Testis (tissue), 3 donors: Measurements from ENCODE around the gene DUS1L. TPM values are rescaled to one million over a fixed set of nuclear protein-coding genes. Genes with fewer than 3 reads are reported as not detected.

Experiments used
- DNase-seq: peaks from one replicate; pipeline ENCODE4 v3.0.0-alpha.2; 2019
- H3K27ac ChIP-seq, 2 donors: fragments of 200-600 bp; sonication (generic); one replicate each; pipeline ENCODE4 v1.5.1; 2019
- H3K27me3 ChIP-seq: fragments of 200-600 bp; sonication (generic); one replicate; pipeline ENCODE4 v1.5.1; 2019
- H3K36me3 ChIP-seq: fragments of 200-600 bp; sonication (generic); one replicate; pipeline ENCODE4 v1.5.1; 2017; ENCODE audit warnings: low read depth; ENCODE audit errors: missing control alignments
- H3K4me1 ChIP-seq: fragments of 200-600 bp; sonication (generic); one replicate; pipeline ENCODE4 v1.5.1; 2019
- H3K4me3 ChIP-seq, 2 donors: fragments of 200-600 bp; sonication (generic); one replicate each; pipeline ENCODE4 v1.5.1; 2017 to 2019
- H3K9me3 ChIP-seq: fragments of 200-600 bp; sonication (generic); one replicate; pipeline ENCODE4 v1.5.1; 2017
- CTCF ChIP-seq, 3 experiments: fragments of 450-650 bp in 2 of 3; fragments of 200-600 bp in 1 of 3; sonication (generic) in 1 of 3; IDR thresholded peaks; one replicate each; pipeline ENCODE4 v1.5.1; 2016 to 2019; ENCODE audit warnings: antibody characterized with exemption in 3 of 3, mild to moderate bottlenecking in 2 of 3, moderate library complexity in 1 of 3
- POLR2A ChIP-seq: fragments of 450-650 bp; IDR thresholded peaks from one replicate; pipeline ENCODE4 v1.6.1; 2017; ENCODE audit warnings: antibody characterized with exemption, mild to moderate bottlenecking, moderate library complexity
- WGBS, 2 donors: methylation state at CpG; one replicate each; pipeline ENCODE4 v1.1.5; 2018; 5-methylcytosine and 5-hydroxymethylcytosine counted together
- intact Hi-C: fragments of 100-400 bp; cut with DNase I; formaldehyde crosslinking; loops from one replicate; pipeline ENCODE4 v1.15.1; 2023; ENCODE audit warnings: low total_unique reads
- polyA plus RNA-seq: library from polyadenylated mRNA; stranded (reverse); fragments of 350-450 nt; fragmentation: Illumina TruSeq; extraction: RNeasy Lipid Tissue Mini Kit (QIAGEN cat#74804); gene quantifications from one replicate; pipeline ENCODE4 v1.2.3, GENCODE V29; 2014; ENCODE audit warnings: low read depth, low replicate concordance; ENCODE audit not compliant: insufficient read depth
- total RNA-seq, 2 donors: library from RNA; depleted of rRNA; stranded (reverse); fragments of >200 nt; gene quantifications; one replicate each; pipeline ENCODE4 v1.2.3, GENCODE V29; 2016

Gene DUS1L
- total and polyA plus RNA-seq, 3 donors from 2014 or later, result 117 to 132 (median 127) TPM

- intact Hi-C loops, result no loop called here
- no peak for TF ChIP-seq POLR2A
- TF ChIP-seq CTCF (IDR thresholded peaks at IDR 0.05), result no peak
- 77 to 85% methylated on average over 7 to 35 of the region's 35 CpGs for WGBS, 2 donors
- no peak for DNase-seq
- Histone ChIP-seq H3K4me3 (no peak overlapping the region), H3K9me3 (no peaks in the 10 kb centered on the region), H3K36me3 (no peaks in the 10 kb centered on the region), H3K27ac (no peak overlapping the region), H3K27me3 (no peaks in the 10 kb centered on the region), H3K4me1 (peaks cover 24% of the 10 kb centered on the region)
Measured at GRCh38 chr17:82095777-82096708, 30.4 kb upstream of the DUS1L start.

GRCh38 chr17:82094931-82095776 lies 29.6 kb upstream of the DUS1L start:
- TF ChIP-seq CTCF (IDR thresholded peaks at IDR 0.05), result no peak
- no peak for TF ChIP-seq POLR2A
- WGBS, 2 donors, result 89% methylated on average over 37 of the region's 37 CpGs; no CpG with 5 or more reads in 1 of the 2 donors
- no peak overlapping the region for H3K27ac ChIP-seq
- H3K27me3 ChIP-seq, result no peaks in the 10 kb centered on the region
- H3K36me3 ChIP-seq, result no peaks in the 10 kb centered on the region
- H3K4me1 ChIP-seq, result peaks cover 17% of the 10 kb centered on the region
- H3K9me3 ChIP-seq, result no peaks in the 10 kb centered on the region
- intact Hi-C loops, result no loop called here
- DNase-seq, result no peak
- H3K4me3 ChIP-seq, result no peak overlapping the region

- no peak for DNase-seq
- intact Hi-C loops, result no loop called here
- WGBS, 2 donors, result 94% methylated on average over 17 to 36 of the region's 40 CpGs
- no peak overlapping the region for H3K4me3 ChIP-seq
- H3K4me1 ChIP-seq, result peaks cover 6% of the 10 kb centered on the region
- no peak for TF ChIP-seq CTCF (IDR thresholded peaks at IDR 0.05)
- no peak for TF ChIP-seq POLR2A
- H3K36me3 ChIP-seq, result no peaks in the 10 kb centered on the region
- no peaks in the 10 kb centered on the region for H3K9me3 ChIP-seq
- H3K27me3 ChIP-seq, result no peaks in the 10 kb centered on the region
- no peak overlapping the region for H3K27ac ChIP-seq
Measured at GRCh38 chr17:82092995-82093751, 27.6 kb upstream of the DUS1L start.

GRCh38 chr17:82092628-82092994 lies 27.0 kb upstream of the DUS1L start:
- TF ChIP-seq CTCF (IDR thresholded peaks at IDR 0.05), result no peak
- Histone ChIP-seq H3K36me3 (no peaks in the 10 kb centered on the region), H3K27me3 (no peaks in the 10 kb centered on the region), H3K4me3 (no peak overlapping the region), H3K27ac (no peak overlapping the region), H3K4me1 (peaks cover 6% of the 10 kb centered on the region), H3K9me3 (no peaks in the 10 kb centered on the region)
- 86 to 92% methylated on average over 18 to 19 of the region's 20 CpGs for WGBS, 2 donors
- intact Hi-C loops, result no loop called here
- no peak for DNase-seq
